Body of pancreas (tissue), 4 donors: ENCODE results near the gene PTBP1. TPM values are rescaled to one million over a fixed set of nuclear protein-coding genes. Genes with fewer than 3 reads are reported as not detected.
A peak's percentile ranks its signal among the peaks of the same experiment; 100 is the strongest.
"Not testable (repeated sequence)": the region's sequence is repeated elsewhere in the genome, so short reads cannot be mapped to it uniquely, and the experiment has no call there.

ENCODE experiments used
- ATAC-seq: fragments of 150-250 bp; one replicate; pipeline ENCODE4 v1.9.1; 2016
- DNase-seq, 4 donors: peaks; one replicate each; pipeline ENCODE4 v3.0.0-alpha.2; 2019
- H3K27ac ChIP-seq, 4 donors: fragments of 200-600 bp; sonication (generic); 1 replicate in 3 of 4; 2 replicates in 1 of 4; pipeline versions ENCODE4 v1.5.1 to v1.6.1; 2016 to 2019; ENCODE audit warnings: mild to moderate bottlenecking in 1 of 4, mixed read lengths in 1 of 4, moderate library complexity in 1 of 4
- H3K27me3 ChIP-seq, 2 donors: fragments of 200-600 bp; sonication (generic); one replicate each; pipeline ENCODE4 v1.6.0; 2016; ENCODE audit warnings: mild to moderate bottlenecking in 1 of 2
- H3K36me3 ChIP-seq, 2 donors: fragments of 200-600 bp; sonication (generic); replicated peaks in 1 of 2; 2 replicates each; pipeline ENCODE4 v1.5.1; 2016; ENCODE audit warnings: low read depth in 2 of 2; ENCODE audit not compliant: insufficient read depth in 1 of 2
- H3K4me1 ChIP-seq: fragments of 200-600 bp; sonication (generic); one replicate; pipeline ENCODE4 v1.6.0; 2016
- H3K4me3 ChIP-seq, 2 donors: fragments of 200-600 bp; sonication (generic); 1 replicate in 1 of 2; 2 replicates in 1 of 2; pipeline ENCODE4 v1.5.1; 2016 to 2019
- H3K9me3 ChIP-seq, 3 donors: fragments of 200-600 bp; sonication (generic); 1 replicate in 2 of 3; 2 replicates in 1 of 3; pipeline ENCODE4 v1.5.1; 2016
- CTCF ChIP-seq, 7 experiments: fragments of 450-650 bp in 4 of 7; fragments of 200-600 bp in 3 of 7; sonication (generic) in 3 of 7; IDR thresholded peaks; one replicate each; pipeline ENCODE4 v1.5.1; 2016 to 2019; ENCODE audit warnings: antibody characterized with exemption in 7 of 7
- POLR2A ChIP-seq, 3 donors: fragments of 450-650 bp; IDR thresholded peaks; one replicate each; pipeline ENCODE4 v1.6.1; 2016; ENCODE audit warnings: antibody characterized with exemption in 3 of 3, mild to moderate bottlenecking in 2 of 3
- WGBS, 2 donors: methylation state at CpG; one replicate each; pipeline ENCODE4 v1.1.5; 2017; 5-methylcytosine and 5-hydroxymethylcytosine counted together
- intact Hi-C: fragments of 100-400 bp; cut with DNase I; formaldehyde crosslinking; loops from one replicate; pipeline ENCODE4 v1.15.1; 2023
- total RNA-seq, 2 donors: library from RNA; depleted of rRNA; stranded (reverse); fragments of >200 nt; gene quantifications; one replicate each; pipeline ENCODE4 v1.1.0, GENCODE V29; 2016

Gene PTBP1
- total RNA-seq, 2 donors from 2014 or later = 78.9 to 100 TPM

- H3K4me1 ChIP-seq = peaks cover 15% of the 10 kb centered on the region
- H3K9me3 ChIP-seq = no peaks in the 10 kb centered on the region
- intact Hi-C loops = no loop called here
- no peaks in the 10 kb centered on the region for H3K36me3 ChIP-seq
- no peak overlapping the region for H3K4me3 ChIP-seq
- no peak for ATAC-seq
- TF ChIP-seq CTCF (IDR thresholded peaks at IDR 0.05) (no peak), POLR2A (IDR thresholded peaks at IDR 0.05) (no peak)
- H3K27me3 ChIP-seq = no peaks in the 10 kb centered on the region
- WGBS, 2 donors = 70 to 79% methylated on average over 24 of the region's 24 CpGs
- H3K27ac ChIP-seq = no peak overlapping the region
- DNase-seq = no peak
Measured at GRCh38 chr19:834216-834615, 37.0 kb downstream of the PTBP1 start.

GRCh38 chr19:835210-835810 is 38.1 kb downstream of the PTBP1 start:
- 37 to 64% methylated on average over 7 to 33 of the region's 36 CpGs for WGBS, 2 donors
- Histone ChIP-seq H3K9me3 (no peaks in the 10 kb centered on the region), H3K27me3 (no peaks in the 10 kb centered on the region), H3K4me3 (no peak overlapping the region), H3K36me3 (no peaks in the 10 kb centered on the region), H3K27ac (no peak overlapping the region), H3K4me1 (peaks cover 15% of the 10 kb centered on the region)
- TF ChIP-seq POLR2A (IDR thresholded peaks at IDR 0.05) = no peak
- TF ChIP-seq CTCF (IDR thresholded peaks at IDR 0.05) = no peak
- ATAC-seq (no peak), DNase-seq (no peak)
- intact Hi-C loops = no loop called here

- ATAC-seq (no peak), DNase-seq (no peak)
- intact Hi-C loops = no loop called here
- H3K4me3 ChIP-seq = no peak within 1 kb of the TSS
- no peaks in the 10 kb centered on the region for H3K9me3 ChIP-seq
- H3K4me1 ChIP-seq = peaks cover 11% of the 10 kb centered on the region
- no peaks in the 10 kb centered on the region for H3K36me3 ChIP-seq
- H3K27me3 ChIP-seq = peaks cover 0 to 12% of the 10 kb centered on the region in 2 donors
- TF ChIP-seq POLR2A (IDR thresholded peaks at IDR 0.05) = no peak
- no peak for TF ChIP-seq CTCF (IDR thresholded peaks at IDR 0.05)
- no peak within 1 kb of the TSS for H3K27ac ChIP-seq
- 62 to 81% methylated on average over 9 to 21 of the region's 24 CpGs for WGBS, 2 donors
Measured at GRCh38 chr19:840519-841206, 43.4 kb downstream of the PTBP1 start, which contains the start of gene PRTN3. PRTN3 (plus strand) TSS chr19:840999; CDS start chr19:841009, 10 bp downstream.

GRCh38 chr19:842802-843179 is 45.5 kb downstream of the PTBP1 start:
- intact Hi-C loops, ATAC-seq, H3K36me3 ChIP-seq, H3K27ac ChIP-seq, DNase-seq, H3K9me3 ChIP-seq, H3K4me3 ChIP-seq: not testable (repeated sequence)
- 77 to 90% methylated on average over 6 to 7 of the region's 7 CpGs for WGBS, 2 donors
- H3K4me1 ChIP-seq = peaks cover 11% of the 10 kb centered on the region
- H3K27me3 ChIP-seq = peaks cover 0 to 12% of the 10 kb centered on the region in 2 donors

- no peak for TF ChIP-seq POLR2A (IDR thresholded peaks at IDR 0.05)
- TF ChIP-seq CTCF (IDR thresholded peaks at IDR 0.05) = peak in 2 of 7 experiments; percentile 20 to 23
- peaks cover 11% of the 10 kb centered on the region for H3K4me1 ChIP-seq
- intact Hi-C loops = no loop called here
- no peak overlapping the region for H3K27ac ChIP-seq
- 0 to 6% methylated on average over 8 to 36 of the region's 46 CpGs for WGBS, 2 donors
- ATAC-seq (peak; percentile 63), DNase-seq (peak in 3 of 4 donors; percentile 38 to 47 (median 44))
- no peaks in the 10 kb centered on the region for H3K9me3 ChIP-seq
- peaks cover 0 to 16% of the 10 kb centered on the region in 2 donors for H3K27me3 ChIP-seq
- no peaks in the 10 kb centered on the region for H3K36me3 ChIP-seq
- no peak overlapping the region for H3K4me3 ChIP-seq
Measured at GRCh38 chr19:843180-843835, 46.1 kb downstream of the PTBP1 start.
